Measurements from ENCODE around the gene CAPZB.

The CAPZB gene

DNA sequence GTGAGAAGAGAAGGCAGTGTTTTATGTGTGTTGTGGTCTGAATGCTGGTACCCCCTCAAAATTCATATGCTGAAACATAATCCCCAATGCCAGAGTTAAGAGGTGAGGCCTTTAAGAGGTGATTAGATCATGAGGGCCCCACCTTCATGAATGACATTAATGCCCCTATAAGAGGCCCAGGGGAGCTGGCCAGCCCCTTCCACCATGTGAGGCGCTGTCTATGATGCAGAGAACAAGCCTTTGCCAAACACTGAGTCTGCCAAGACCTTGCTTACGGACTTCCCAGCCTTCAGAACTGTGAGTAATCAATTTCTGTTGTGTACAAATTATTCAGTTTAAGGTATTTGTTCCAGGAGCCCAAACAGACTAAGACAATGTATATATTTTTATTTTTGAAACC lies 20.2 kb downstream of the CAPZB start:
- TF ChIP-seq, protein P1, sequence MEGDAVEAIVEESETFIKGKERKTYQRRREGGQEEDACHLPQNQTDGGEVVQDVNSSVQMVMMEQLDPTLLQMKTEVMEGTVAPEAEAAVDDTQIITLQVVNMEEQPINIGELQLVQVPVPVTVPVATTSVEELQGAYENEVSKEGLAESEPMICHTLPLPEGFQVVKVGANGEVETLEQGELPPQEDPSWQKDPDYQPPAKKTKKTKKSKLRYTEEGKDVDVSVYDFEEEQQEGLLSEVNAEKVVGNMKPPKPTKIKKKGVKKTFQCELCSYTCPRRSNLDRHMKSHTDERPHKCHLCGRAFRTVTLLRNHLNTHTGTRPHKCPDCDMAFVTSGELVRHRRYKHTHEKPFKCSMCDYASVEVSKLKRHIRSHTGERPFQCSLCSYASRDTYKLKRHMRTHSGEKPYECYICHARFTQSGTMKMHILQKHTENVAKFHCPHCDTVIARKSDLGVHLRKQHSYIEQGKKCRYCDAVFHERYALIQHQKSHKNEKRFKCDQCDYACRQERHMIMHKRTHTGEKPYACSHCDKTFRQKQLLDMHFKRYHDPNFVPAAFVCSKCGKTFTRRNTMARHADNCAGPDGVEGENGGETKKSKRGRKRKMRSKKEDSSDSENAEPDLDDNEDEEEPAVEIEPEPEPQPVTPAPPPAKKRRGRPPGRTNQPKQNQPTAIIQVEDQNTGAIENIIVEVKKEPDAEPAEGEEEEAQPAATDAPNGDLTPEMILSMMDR (IDR thresholded peaks at IDR 0.05; ENCODE audit: low read depth, low read length) = no peak
- TF ChIP-seq MYC (IDR thresholded peaks at IDR 0.05; ENCODE audit: low read depth, low read length) (no peak), POLR2A (IDR thresholded peaks at IDR 0.05; ENCODE audit: extremely low read depth, insufficient read length) (no peak)
- TF ChIP-seq, protein P2, sequence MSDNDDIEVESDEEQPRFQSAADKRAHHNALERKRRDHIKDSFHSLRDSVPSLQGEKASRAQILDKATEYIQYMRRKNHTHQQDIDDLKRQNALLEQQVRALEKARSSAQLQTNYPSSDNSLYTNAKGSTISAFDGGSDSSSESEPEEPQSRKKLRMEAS (IDR thresholded peaks at IDR 0.05; ENCODE audit: low read depth, low read length) = no peak
- H3K4me3 ChIP-seq (ENCODE audit: low read depth, low read length) = no peak overlapping the region
- no peak for DNase-seq (ENCODE audit: low read depth)

DNA sequence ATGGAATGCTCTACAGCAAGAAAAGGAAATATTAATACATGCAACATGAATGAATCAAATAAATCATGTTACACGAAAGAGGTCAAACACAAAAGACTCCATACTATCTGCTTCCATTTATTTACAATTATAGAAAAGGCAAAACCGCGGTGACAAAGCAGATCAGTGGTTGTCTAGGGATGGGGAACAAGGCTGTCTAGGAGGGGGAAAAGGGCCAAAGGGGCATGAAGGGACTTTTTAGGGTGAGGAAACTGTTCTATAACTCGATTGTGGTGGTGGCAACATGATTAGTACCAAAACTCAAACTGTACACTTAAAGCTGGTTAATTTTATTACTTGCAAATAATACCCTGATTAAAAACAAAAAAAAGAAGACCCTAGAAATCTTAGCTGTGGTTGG lies 20.6 kb downstream of the CAPZB start:
- H3K4me3 ChIP-seq (ENCODE audit: low read depth, low read length) = no peak overlapping the region
- TF ChIP-seq, protein P1 (IDR thresholded peaks at IDR 0.05; ENCODE audit: low read depth, low read length) = no peak
- TF ChIP-seq, protein P2 (IDR thresholded peaks at IDR 0.05; ENCODE audit: low read depth, low read length) = no peak
- no peak for TF ChIP-seq MYC (IDR thresholded peaks at IDR 0.05; ENCODE audit: low read depth, low read length)
- no peak for DNase-seq (ENCODE audit: low read depth)

DNA sequence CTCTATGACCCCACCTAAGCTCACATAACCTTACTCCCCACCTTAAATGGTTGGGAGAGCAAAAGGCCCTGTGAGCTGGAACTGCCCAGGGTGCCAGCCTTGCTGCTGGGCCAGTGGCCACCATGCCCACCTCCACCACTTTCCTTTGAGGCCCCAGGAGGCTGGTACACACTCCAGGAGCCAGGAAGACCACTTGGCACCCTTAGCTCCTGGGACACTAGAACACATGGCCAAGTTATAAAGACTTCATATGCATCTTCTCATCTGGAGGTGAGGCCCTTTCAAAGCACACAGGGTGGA lies 21.9 kb downstream of the CAPZB start:
- TF ChIP-seq POLR2A (IDR thresholded peaks at IDR 0.05; ENCODE audit: extremely low read depth, insufficient read length) (no peak), MYC (IDR thresholded peaks at IDR 0.05; ENCODE audit: low read depth, low read length) (no peak)
- TF ChIP-seq, protein P1 (IDR thresholded peaks at IDR 0.05; ENCODE audit: low read depth, low read length) = no peak
- TF ChIP-seq, protein P2 (IDR thresholded peaks at IDR 0.05; ENCODE audit: low read depth, low read length) = no peak
- no peak for DNase-seq (ENCODE audit: low read depth)
- no peak overlapping the region for H3K4me3 ChIP-seq (ENCODE audit: low read depth, low read length)

DNA sequence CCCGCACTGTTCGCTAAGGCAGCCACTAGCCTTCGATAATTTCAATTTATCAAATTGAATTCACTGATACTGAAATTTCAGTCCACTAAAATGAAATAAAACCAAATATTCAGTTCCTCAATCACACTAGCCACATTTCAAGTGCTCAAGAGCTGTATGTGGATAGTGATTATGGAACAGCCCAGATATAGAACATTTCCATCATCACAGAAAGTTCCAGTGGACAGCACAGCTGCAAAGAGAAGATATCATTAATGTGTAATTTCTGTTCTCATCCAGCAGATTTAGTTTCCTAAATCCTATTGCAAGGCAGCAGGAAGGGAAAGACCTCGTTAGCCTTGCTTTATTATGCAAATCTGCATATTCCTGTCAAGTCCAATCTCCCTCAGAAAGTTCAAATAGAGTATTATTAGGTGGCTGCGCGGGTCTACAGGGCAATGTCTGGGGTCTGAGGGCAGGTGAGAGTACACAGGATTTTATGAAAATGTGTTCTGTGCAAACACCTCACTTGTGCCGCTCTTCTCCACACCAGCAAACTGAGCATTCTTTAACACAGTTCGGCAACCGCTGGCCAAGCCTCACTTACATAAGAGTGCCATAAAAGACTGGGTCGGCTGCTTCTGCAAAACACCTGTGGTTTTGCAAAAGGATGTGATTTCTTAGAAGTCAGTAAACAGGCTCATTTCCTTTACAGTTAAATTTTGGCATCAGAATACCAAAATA lies 22.4 kb downstream of the CAPZB start:
- H3K4me3 ChIP-seq (ENCODE audit: low read depth, low read length) = no peak overlapping the region
- no peak for DNase-seq (ENCODE audit: low read depth)
- TF ChIP-seq, protein P2 (IDR thresholded peaks at IDR 0.05; ENCODE audit: low read depth, low read length) = no peak
- TF ChIP-seq, protein P1 (IDR thresholded peaks at IDR 0.05; ENCODE audit: low read depth, low read length) = no peak
- TF ChIP-seq POLR2A (IDR thresholded peaks at IDR 0.05; ENCODE audit: extremely low read depth, insufficient read length) = no peak
- TF ChIP-seq MYC (IDR thresholded peaks at IDR 0.05; ENCODE audit: low read depth, low read length) = no peak

DNA sequence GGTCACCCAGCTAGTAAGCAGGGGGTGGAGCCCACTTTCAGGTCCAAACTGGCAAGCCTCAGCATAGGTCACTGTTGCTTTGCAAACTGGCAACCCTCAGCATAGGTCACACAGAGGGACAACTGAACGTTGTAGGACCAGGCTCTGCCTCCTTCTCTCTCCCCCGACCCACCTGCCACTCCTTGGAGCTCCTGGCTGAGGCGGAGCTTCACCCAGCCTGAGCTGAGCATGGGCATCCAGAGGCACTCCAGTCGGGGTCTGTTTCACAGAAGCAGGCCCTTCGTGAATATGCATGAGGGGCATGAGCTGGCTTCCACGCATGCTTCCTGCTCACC lies 24.2 kb downstream of the CAPZB start:
- H3K4me3 ChIP-seq (ENCODE audit: low read depth, low read length) = no peak overlapping the region
- TF ChIP-seq, protein P1 (IDR thresholded peaks at IDR 0.05; ENCODE audit: low read depth, low read length) = no peak
- TF ChIP-seq POLR2A (IDR thresholded peaks at IDR 0.05; ENCODE audit: extremely low read depth, insufficient read length) = no peak
- no peak for DNase-seq (ENCODE audit: low read depth)

All from NB4 (cell line).